ENCODE measurements around the gene SFTA2.
"Not testable (repeated sequence)": the region's sequence is repeated elsewhere in the genome, so short reads cannot be mapped to it uniquely, and the experiment has no call there.

DNA sequence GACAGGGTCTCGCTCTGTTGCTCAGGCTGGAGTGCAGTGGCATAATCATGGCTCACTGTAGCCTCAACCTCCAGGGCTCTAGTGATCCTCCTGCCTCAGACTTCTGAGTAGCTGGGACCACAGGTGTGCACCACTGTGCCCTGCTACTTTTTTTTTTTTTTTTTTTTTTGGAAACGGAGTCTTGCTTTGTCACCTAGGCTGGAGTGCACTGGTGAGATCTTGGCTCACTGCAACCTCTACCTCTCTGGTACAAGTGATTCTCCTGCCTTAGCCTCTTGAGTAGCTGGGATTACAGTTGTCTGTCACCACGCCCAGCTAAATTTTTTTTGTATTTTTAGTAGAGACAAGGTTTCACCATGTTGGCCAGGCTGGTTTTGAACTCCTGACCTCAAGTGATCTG, 4.9 kb downstream of the SFTA2 start:
- TF ChIP-seq CTCF, POLR2A (IDR thresholded peaks at IDR 0.05): not testable (repeated sequence)
